ENCODE data around the gene NLN. TPM values are rescaled to one million over a fixed set of nuclear protein-coding genes. Genes with fewer than 3 reads are reported as not detected.
A peak's percentile ranks its signal among the peaks of the same experiment; 100 is the strongest.
"Not testable (repeated sequence)": the region's sequence is repeated elsewhere in the genome, so short reads cannot be mapped to it uniquely, and the experiment has no call there.

Gene NLN
- total RNA-seq, 1 donor = 30.2 TPM

- TF ChIP-seq CTCF (IDR thresholded peaks at IDR 0.05; ENCODE audit: insufficient read depth, low read length) = no peak
Measured at GRCh38 chr5:65771266-65771665, 49.3 kb downstream of the NLN start.

GRCh38 chr5:65772963-65773362, 51.0 kb downstream of the NLN start:
- not testable (repeated sequence) for H3K4me3 ChIP-seq (ENCODE audit: low read depth, low read length); DNase-seq (ENCODE audit: low read depth)

More at GRCh38 chr5:65771266-65771665, 49.3 kb downstream of the NLN start:
- no peak for DNase-seq (ENCODE audit: low read depth)
- no peak overlapping the region for H3K4me3 ChIP-seq (ENCODE audit: low read depth, low read length)

GRCh38 chr5:65774346-65774745, 52.3 kb downstream of the NLN start:
- DNase-seq (ENCODE audit: low read depth) = peak; percentile 59
- no peak for TF ChIP-seq CTCF (IDR thresholded peaks at IDR 0.05; ENCODE audit: insufficient read depth, low read length)
- H3K4me3 ChIP-seq (ENCODE audit: low read depth, low read length) = no peak overlapping the region

GRCh38 chr5:65775476-65775875, 53.5 kb downstream of the NLN start:
- DNase-seq (ENCODE audit: low read depth) = no peak
- H3K4me3 ChIP-seq (ENCODE audit: low read depth, low read length) = no peak overlapping the region
- no peak for TF ChIP-seq CTCF (IDR thresholded peaks at IDR 0.05; ENCODE audit: insufficient read depth, low read length)

- no peak for TF ChIP-seq CTCF (IDR thresholded peaks at IDR 0.05; ENCODE audit: insufficient read depth, low read length)
- H3K4me3 ChIP-seq (ENCODE audit: low read depth, low read length) = no peak overlapping the region
- DNase-seq (ENCODE audit: low read depth) = peak; percentile 53
Measured at GRCh38 chr5:65776441-65777141, 54.6 kb downstream of the NLN start.

GRCh38 chr5:65778126-65778525, 56.1 kb downstream of the NLN start:
- peak; percentile 19 for DNase-seq (ENCODE audit: low read depth)
- no peak overlapping the region for H3K4me3 ChIP-seq (ENCODE audit: low read depth, low read length)
- TF ChIP-seq CTCF (IDR thresholded peaks at IDR 0.05; ENCODE audit: insufficient read depth, low read length) = no peak

- no peak for DNase-seq (ENCODE audit: low read depth)
- TF ChIP-seq CTCF (IDR thresholded peaks at IDR 0.05; ENCODE audit: insufficient read depth, low read length) = no peak
- no peak overlapping the region for H3K4me3 ChIP-seq (ENCODE audit: low read depth, low read length)
Measured at GRCh38 chr5:65779643-65780042, 57.6 kb downstream of the NLN start.

- not testable (repeated sequence) for H3K4me3 ChIP-seq (ENCODE audit: low read depth, low read length); DNase-seq (ENCODE audit: low read depth)
Measured at GRCh38 chr5:65788296-65788695, 66.3 kb downstream of the NLN start.

Data from fibroblast of the aortic adventitia (primary cell).